Endothelial cell of umbilical vein (primary cell): Measurements from ENCODE around the gene KLK3. TPM values are rescaled to one million over a fixed set of nuclear protein-coding genes. Genes with fewer than 3 reads are reported as not detected.

Source experiments
- BruUV-seq: library from RNA; stranded (reverse); fragments of 400-500 nt; replicated peaks from 2 replicates; lab custom pipeline; 2021; lab: Mats Ljungman, UMichigan
- CTCF ChIA-PET: fragments of 300-600, 350-600 bp; sonication (Branson Sonifier 250); formaldehyde crosslinking; loops from one replicate; lab custom pipeline; 2021; ENCODE audit warnings: antibody characterized with exemption, inconsistent platforms; lab: Charles Lee
- POLR2A ChIA-PET: fragments of 300-600, 350-600 bp; sonication (Branson Sonifier 250); formaldehyde crosslinking; loops from one replicate; lab custom pipeline; 2021; ENCODE audit warnings: antibody characterized with exemption, inconsistent platforms; lab: Charles Lee
- DNase-seq: peaks from one replicate; pipeline ENCODE4 v3.0.0-alpha.2; 2011; ENCODE audit warnings: low read depth, low spot score
- FAIRE-seq: peaks from 2 replicates; lab custom pipeline; 2011; peaks lifted over from hg19 to GRCh38; lab: Jason Lieb, UNC
- H2AFZ ChIP-seq: 2 replicates; pipeline ENCODE4 v1.6.0; 2012; ENCODE audit warnings: low read depth, low read length, control low read depth, inconsistent platforms
- H3K27ac ChIP-seq: 2 replicates; pipeline ENCODE4 v1.5.1; 2011; ENCODE audit warnings: low read depth, mild to moderate bottlenecking, control low read depth, low read length, moderate library complexity; ENCODE audit not compliant: insufficient read depth
- H3K27me3 ChIP-seq, 2 experiments: 2 replicates each; pipeline versions ENCODE4 v1.6.0 to v1.6.1; 2011; ENCODE audit warnings: low read length in 2 of 2, mixed read lengths in 1 of 2; ENCODE audit not compliant: control insufficient read depth in 2 of 2, insufficient read depth in 2 of 2
- H3K36me3 ChIP-seq, 2 experiments: 2 replicates in 1 of 2; 3 replicates in 1 of 2; pipeline ENCODE4 v1.5.1; 2011; ENCODE audit warnings: low read length in 2 of 2, mild to moderate bottlenecking in 1 of 2, moderate library complexity in 1 of 2; ENCODE audit not compliant: control insufficient read depth in 2 of 2, insufficient read depth in 2 of 2; ENCODE audit errors: extremely low read depth in 1 of 2
- H3K4me1 ChIP-seq: 3 replicates; pipeline ENCODE4 v1.5.1; 2011; ENCODE audit warnings: mild to moderate bottlenecking, low read length; ENCODE audit not compliant: control insufficient read depth, insufficient read depth; ENCODE audit errors: extremely low read depth
- H3K4me2 ChIP-seq: 2 replicates; pipeline ENCODE4 v1.6.1; 2011; ENCODE audit warnings: low read length, control low read depth, mixed read lengths; ENCODE audit not compliant: insufficient read depth
- H3K4me3 ChIP-seq, 3 experiments: fragments of 200-600 bp in 1 of 3; sonication (generic), shearing (Covaris generic) in 1 of 3; replicated peaks in 1 of 3; 2 replicates each; pipeline ENCODE4 v1.5.1; 2011 to 2016; ENCODE audit warnings: control low read depth in 3 of 3, low read length in 3 of 3, mild to moderate bottlenecking in 2 of 3, inconsistent platforms in 1 of 3, low read depth in 1 of 3, moderate library complexity in 1 of 3; ENCODE audit not compliant: insufficient read depth in 1 of 3
- H3K79me2 ChIP-seq: 2 replicates; pipeline ENCODE4 v1.6.0; 2012; ENCODE audit warnings: low read length, inconsistent platforms; ENCODE audit not compliant: control insufficient read depth, insufficient read depth
- H3K9ac ChIP-seq: replicated peaks from 2 replicates; pipeline ENCODE3; 2011; ENCODE audit warnings: low read length, control low read depth; ENCODE audit not compliant: insufficient read depth; ENCODE audit errors: extremely low read depth
- H3K9me1 ChIP-seq: replicated peaks from 3 replicates; pipeline ENCODE4 v1.6.0; 2011; ENCODE audit warnings: mild to moderate bottlenecking, low read length; ENCODE audit not compliant: control insufficient read depth, insufficient read depth; ENCODE audit errors: extremely low read depth
- H3K9me3 ChIP-seq: replicated peaks from 2 replicates; pipeline ENCODE4 v1.5.1; 2012; ENCODE audit warnings: low read length, inconsistent platforms; ENCODE audit not compliant: control insufficient read depth, insufficient read depth
- H4K20me1 ChIP-seq: replicated peaks from 2 replicates; pipeline ENCODE3; 2011; ENCODE audit warnings: mild to moderate bottlenecking, low read length; ENCODE audit not compliant: control insufficient read depth, insufficient read depth; ENCODE audit errors: extremely low read depth
- EZH2 ChIP-seq: IDR thresholded peaks from 2 replicates; pipeline ENCODE4 v1.6.1; 2012; ENCODE audit warnings: borderline replicate concordance, low read depth, mild to moderate bottlenecking, moderate library complexity, low read length, inconsistent platforms; ENCODE audit not compliant: severe bottlenecking
- FOS ChIP-seq: IDR thresholded peaks from 2 replicates; pipeline ENCODE4 v1.6.1; 2011; ENCODE audit warnings: mild to moderate bottlenecking, low read length, moderate library complexity, borderline replicate concordance; ENCODE audit not compliant: insufficient read depth
- GATA2 ChIP-seq: IDR thresholded peaks from 2 replicates; pipeline ENCODE4 v1.7.0; 2011; ENCODE audit warnings: low read depth, mild to moderate bottlenecking, moderate library complexity, mixed read lengths, low read length; ENCODE audit not compliant: insufficient read length, insufficient read depth
- JUN ChIP-seq: IDR thresholded peaks from 2 replicates; pipeline ENCODE4 v1.6.1; 2011; ENCODE audit warnings: borderline replicate concordance, low read depth; ENCODE audit not compliant: insufficient read length, insufficient read depth
- MYC ChIP-seq: IDR thresholded peaks from one replicate; pipeline ENCODE4 v1.6.1; 2011; ENCODE audit warnings: mild to moderate bottlenecking, low read depth, low read length
- POLR2A ChIP-seq: IDR thresholded peaks from 2 replicates; pipeline ENCODE4 v1.6.1; 2012; ENCODE audit warnings: low read depth, mild to moderate bottlenecking, control low read depth, low read length
- POLR2AphosphoS5 ChIP-seq: IDR thresholded peaks from 2 replicates; pipeline ENCODE4 v1.6.1; 2012; ENCODE audit warnings: low read depth, mild to moderate bottlenecking, control low read depth, low read length, moderate library complexity; ENCODE audit not compliant: insufficient read depth
- dilution Hi-C: fragments of 300-500 bp; cut with MboI; formaldehyde crosslinking; loops from one replicate; pipeline ENCODE4 v1.15.0; 2019; ENCODE audit warnings: low sequenced_read_pairs; ENCODE audit not compliant: extremely low pct_ligation_motif_present
- intact Hi-C: fragments of 100-400 bp; cut with micrococcal nuclease; formaldehyde crosslinking; loops from one replicate; pipeline ENCODE4 v1.10.0; 2022
- polyA plus RNA-seq, 4 experiments: library from polyadenylated mRNA; depleted of rRNA in 3 of 4; stranded (reverse) in 3 of 4; unstranded in 1 of 4; fragments of >200 nt; gene quantifications; 2 replicates each; pipeline versions ENCODE4 v1.2.1 to v1.2.3, GENCODE V29; 2011 to 2012; ENCODE audit warnings: missing spikeins in 1 of 4
- total RNA-seq: library from RNA; stranded (reverse); gene quantifications from 2 replicates; pipeline ENCODE4 v1.2.3, GENCODE V29; 2021
- TF ChIP-seq, protein P1 (sequence below), 2 donors: IDR thresholded peaks; 1 replicate in 1 of 2; 2 replicates in 1 of 2; pipeline ENCODE4 v1.5.1; 2011; ENCODE audit warnings: low read length in 2 of 2, mild to moderate bottlenecking in 2 of 2, moderate library complexity in 2 of 2, control low read depth in 1 of 2, inconsistent platforms in 1 of 2, low read depth in 1 of 2; ENCODE audit not compliant: insufficient read depth in 1 of 2; ENCODE audit errors: extremely low read depth in 1 of 2
- TF ChIP-seq, protein P2 (sequence below): IDR thresholded peaks from 2 replicates; pipeline ENCODE4 v1.6.1; 2011; ENCODE audit not compliant: insufficient read depth, insufficient read length

KLK3 gene
- total and polyA plus RNA-seq, 2 donors (not counting 3 experiments of a cell fraction or from before 2014, with no cell fraction given), result not detected

DNA sequence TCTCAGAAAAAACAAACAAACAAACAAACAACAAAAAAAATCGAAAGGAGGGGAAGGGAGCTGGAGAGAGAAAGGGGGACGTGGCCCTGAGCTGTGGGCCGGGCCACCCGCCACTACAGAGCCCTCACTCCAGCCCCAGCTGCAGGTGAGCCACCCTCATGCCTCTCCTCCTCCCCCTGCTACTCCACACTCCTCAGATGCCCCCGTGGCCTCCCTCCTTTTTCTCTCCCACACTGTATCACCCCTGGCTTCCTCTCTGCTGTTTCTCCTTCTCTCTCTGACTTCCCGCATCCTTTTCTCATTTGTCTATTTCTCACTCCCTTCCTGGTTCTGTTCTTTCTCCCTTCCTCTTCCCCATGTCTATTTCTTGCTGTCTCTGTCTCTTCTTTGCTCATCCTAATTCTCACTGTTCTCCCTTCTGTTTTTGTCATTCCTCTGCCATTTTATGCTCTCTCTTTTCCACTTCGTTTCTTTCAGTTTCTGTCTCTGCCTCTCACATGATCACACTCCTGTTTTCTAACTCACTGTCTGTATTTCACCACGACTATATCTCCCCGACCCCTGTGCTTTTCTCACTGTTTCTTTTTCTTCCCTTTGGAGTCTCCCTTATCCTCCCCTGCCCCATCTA is 21.2 kb downstream of the KLK3 start:
- no peak overlapping the region for H3K4me3 ChIP-seq
- BruUV-seq, result no TSS peak
- TF ChIP-seq JUN (no peak), MYC (no peak), POLR2A (no peak), EZH2 (no peak)
- TF ChIP-seq, protein P1, sequence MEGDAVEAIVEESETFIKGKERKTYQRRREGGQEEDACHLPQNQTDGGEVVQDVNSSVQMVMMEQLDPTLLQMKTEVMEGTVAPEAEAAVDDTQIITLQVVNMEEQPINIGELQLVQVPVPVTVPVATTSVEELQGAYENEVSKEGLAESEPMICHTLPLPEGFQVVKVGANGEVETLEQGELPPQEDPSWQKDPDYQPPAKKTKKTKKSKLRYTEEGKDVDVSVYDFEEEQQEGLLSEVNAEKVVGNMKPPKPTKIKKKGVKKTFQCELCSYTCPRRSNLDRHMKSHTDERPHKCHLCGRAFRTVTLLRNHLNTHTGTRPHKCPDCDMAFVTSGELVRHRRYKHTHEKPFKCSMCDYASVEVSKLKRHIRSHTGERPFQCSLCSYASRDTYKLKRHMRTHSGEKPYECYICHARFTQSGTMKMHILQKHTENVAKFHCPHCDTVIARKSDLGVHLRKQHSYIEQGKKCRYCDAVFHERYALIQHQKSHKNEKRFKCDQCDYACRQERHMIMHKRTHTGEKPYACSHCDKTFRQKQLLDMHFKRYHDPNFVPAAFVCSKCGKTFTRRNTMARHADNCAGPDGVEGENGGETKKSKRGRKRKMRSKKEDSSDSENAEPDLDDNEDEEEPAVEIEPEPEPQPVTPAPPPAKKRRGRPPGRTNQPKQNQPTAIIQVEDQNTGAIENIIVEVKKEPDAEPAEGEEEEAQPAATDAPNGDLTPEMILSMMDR (IDR thresholded peaks at IDR 0.05; ENCODE audit: extremely low read depth in 1 of 2, insufficient read depth in 1 of 2, low read depth in 1 of 2, low read length in 2 of 2), result no peak
- H3K27ac ChIP-seq, result no peak overlapping the region
- no peak for DNase-seq
- intact Hi-C loops, result no loop called here
- no peak overlapping the region for H3K4me2 ChIP-seq
- H3K9ac ChIP-seq, result no peak overlapping the region
- no peaks in the 10 kb centered on the region for H3K9me1 ChIP-seq
- H4K20me1 ChIP-seq, result no peaks in the 10 kb centered on the region
- no peak overlapping the region for H2AFZ ChIP-seq
- POLR2A ChIA-PET, result no interaction called here
- no peaks in the 10 kb centered on the region for H3K79me2 ChIP-seq
- no peak for FAIRE-seq
- H3K27me3 ChIP-seq, result peaks cover 0 to 2% of the 10 kb centered on the region in 2 experiments
- dilution Hi-C loops, result no loop called here
- H3K36me3 ChIP-seq, result no peaks in the 10 kb centered on the region
- H3K4me1 ChIP-seq, result no peaks in the 10 kb centered on the region
- no peaks in the 10 kb centered on the region for H3K9me3 ChIP-seq
- CTCF ChIA-PET, result no interaction called here

DNA sequence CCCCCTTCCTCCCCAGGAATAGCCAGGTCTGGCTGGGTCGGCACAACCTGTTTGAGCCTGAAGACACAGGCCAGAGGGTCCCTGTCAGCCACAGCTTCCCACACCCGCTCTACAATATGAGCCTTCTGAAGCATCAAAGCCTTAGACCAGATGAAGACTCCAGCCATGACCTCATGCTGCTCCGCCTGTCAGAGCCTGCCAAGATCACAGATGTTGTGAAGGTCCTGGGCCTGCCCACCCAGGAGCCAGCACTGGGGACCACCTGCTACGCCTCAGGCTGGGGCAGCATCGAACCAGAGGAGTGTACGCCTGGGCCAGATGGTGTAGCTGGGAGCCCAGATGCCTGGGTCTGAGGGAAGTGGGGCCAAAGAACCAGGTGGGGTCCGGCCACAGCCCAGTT is 21.7 kb downstream of the KLK3 start:
- TF ChIP-seq POLR2AphosphoS5 (no peak), JUN (no peak), FOS (no peak), MYC (no peak), POLR2A (no peak), GATA2 (no peak), EZH2 (no peak)
- TF ChIP-seq, protein P1 (IDR thresholded peaks at IDR 0.05; ENCODE audit: extremely low read depth in 1 of 2, insufficient read depth in 1 of 2, low read depth in 1 of 2, low read length in 2 of 2), result no peak
- TF ChIP-seq, protein P2, sequence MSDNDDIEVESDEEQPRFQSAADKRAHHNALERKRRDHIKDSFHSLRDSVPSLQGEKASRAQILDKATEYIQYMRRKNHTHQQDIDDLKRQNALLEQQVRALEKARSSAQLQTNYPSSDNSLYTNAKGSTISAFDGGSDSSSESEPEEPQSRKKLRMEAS, result no peak
- no peak overlapping the region for H3K4me3 ChIP-seq
- H3K9ac ChIP-seq, result no peak overlapping the region
- dilution Hi-C loops, result no loop called here
- BruUV-seq, result no TSS peak
- DNase-seq, result no peak
- no peaks in the 10 kb centered on the region for H3K9me1 ChIP-seq
- no peaks in the 10 kb centered on the region for H4K20me1 ChIP-seq
- H3K79me2 ChIP-seq, result no peaks in the 10 kb centered on the region
- intact Hi-C loops, result no loop called here
- H3K9me3 ChIP-seq, result no peaks in the 10 kb centered on the region
- H3K27me3 ChIP-seq, result peaks cover 0 to 2% of the 10 kb centered on the region in 2 experiments
- FAIRE-seq, result no peak
- no peaks in the 10 kb centered on the region for H3K36me3 ChIP-seq
- POLR2A ChIA-PET, result no interaction called here
- H3K4me1 ChIP-seq, result no peaks in the 10 kb centered on the region
- no peak overlapping the region for H2AFZ ChIP-seq
- no peak overlapping the region for H3K4me2 ChIP-seq
- CTCF ChIA-PET, result no interaction called here
- H3K27ac ChIP-seq, result no peak overlapping the region
